HepG2 (cell line): ENCODE measurements around the gene PPIA.

Experiments used
- ETV6 ChIP-seq: sonication (generic); formaldehyde crosslinking; conservative IDR thresholded peaks from 2 replicates; pipeline ENCODE4 v1.4.0; 2020; ENCODE audit warnings: missing genetic modification reagents
- GABPA ChIP-seq, 2 experiments: IDR thresholded peaks; 2 replicates each; pipeline ENCODE4 v1.6.1; 2011 to 2016; ENCODE audit warnings: low read depth in 2 of 2, low read length in 1 of 2, missing biosample characterization in 1 of 2, missing genetic modification characterization in 1 of 2
- GMEB2 ChIP-seq: IDR thresholded peaks from 2 replicates; pipeline ENCODE4 v1.6.1; 2016; ENCODE audit warnings: missing biosample characterization, missing genetic modification reagents, low read depth
- KDM2A ChIP-seq: sonication (generic); formaldehyde crosslinking; IDR thresholded peaks from 2 replicates; pipeline ENCODE4 v1.4.0; 2020; ENCODE audit warnings: low read depth, missing genetic modification reagents, borderline replicate concordance
- KDM5A ChIP-seq: fragments of 200-600 bp; sonication (generic); IDR thresholded peaks from 2 replicates; pipeline ENCODE4 v1.7.0; 2018; ENCODE audit warnings: antibody characterized with exemption, mild to moderate bottlenecking, low read length, borderline replicate concordance
- TCF7 ChIP-seq: sonication (generic); IDR thresholded peaks from 2 replicates; pipeline ENCODE4 v1.6.1; 2016; ENCODE audit warnings: antibody characterized with exemption, low read depth
- ZNF282 ChIP-seq: fragments of 450-650 bp; IDR thresholded peaks from 2 replicates; pipeline ENCODE4 v1.6.1; 2018; ENCODE audit not compliant: partially characterized antibody
- TF ChIP-seq, protein P1 (sequence below): conservative IDR thresholded peaks from 2 replicates; pipeline ENCODE4 v1.6.1; 2018; ENCODE audit warnings: missing genetic modification reagents
- TF ChIP-seq, protein P2 (sequence below), 2 experiments: IDR thresholded peaks; 2 replicates each; pipeline ENCODE4 v1.6.1; 2011 to 2012; ENCODE audit warnings: low read length in 2 of 2, borderline replicate concordance in 1 of 2, low read depth in 1 of 2, mild to moderate bottlenecking in 1 of 2, moderate library complexity in 1 of 2

DNA sequence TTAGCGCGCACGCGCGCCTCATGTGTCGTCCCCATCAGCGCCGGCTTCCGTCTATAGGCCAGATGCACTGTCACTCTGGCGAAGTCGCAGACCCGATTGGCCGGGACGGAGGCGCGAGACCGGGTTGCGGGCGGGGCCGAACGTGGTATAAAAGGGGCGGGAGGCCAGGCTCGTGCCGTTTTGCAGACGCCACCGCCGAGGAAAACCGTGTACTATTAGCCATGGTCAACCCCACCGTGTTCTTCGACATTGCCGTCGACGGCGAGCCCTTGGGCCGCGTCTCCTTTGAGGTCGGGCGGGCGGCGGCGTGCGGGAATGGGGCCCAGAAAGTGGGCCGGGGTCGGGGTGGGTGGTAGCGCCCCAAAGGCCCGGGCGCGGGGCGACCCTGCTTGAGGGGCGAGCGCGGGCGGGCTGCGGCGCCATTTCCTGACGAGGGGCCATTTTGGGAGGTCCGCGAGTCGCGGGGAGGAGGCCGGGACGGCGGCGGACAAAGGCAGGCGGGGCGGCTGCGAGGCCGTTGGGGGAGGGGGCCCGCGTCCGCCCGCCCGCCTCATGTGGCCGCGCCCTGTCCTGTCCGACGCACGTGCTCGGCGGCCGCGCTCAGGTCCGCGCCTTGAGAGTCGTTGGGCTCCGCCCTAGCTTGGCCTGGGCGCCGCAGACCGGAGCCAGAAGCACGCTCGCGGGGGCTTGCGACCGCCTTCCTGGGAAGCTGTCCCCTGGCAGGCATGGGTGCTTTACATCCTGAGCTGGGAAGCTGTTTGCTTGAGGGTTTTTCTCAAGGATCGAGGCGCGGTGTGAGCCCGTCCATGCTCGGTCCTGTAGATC, at the start of gene PPIA:
- TF ChIP-seq, protein P1, sequence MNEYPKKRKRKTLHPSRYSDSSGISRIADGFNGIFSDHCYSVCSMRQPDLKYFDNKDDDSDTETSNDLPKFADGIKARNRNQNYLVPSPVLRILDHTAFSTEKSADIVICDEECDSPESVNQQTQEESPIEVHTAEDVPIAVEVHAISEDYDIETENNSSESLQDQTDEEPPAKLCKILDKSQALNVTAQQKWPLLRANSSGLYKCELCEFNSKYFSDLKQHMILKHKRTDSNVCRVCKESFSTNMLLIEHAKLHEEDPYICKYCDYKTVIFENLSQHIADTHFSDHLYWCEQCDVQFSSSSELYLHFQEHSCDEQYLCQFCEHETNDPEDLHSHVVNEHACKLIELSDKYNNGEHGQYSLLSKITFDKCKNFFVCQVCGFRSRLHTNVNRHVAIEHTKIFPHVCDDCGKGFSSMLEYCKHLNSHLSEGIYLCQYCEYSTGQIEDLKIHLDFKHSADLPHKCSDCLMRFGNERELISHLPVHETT (CRISPR knock-in tag): no peak; the same call in 1 of the 2 replicates
- TF ChIP-seq, protein P2, sequence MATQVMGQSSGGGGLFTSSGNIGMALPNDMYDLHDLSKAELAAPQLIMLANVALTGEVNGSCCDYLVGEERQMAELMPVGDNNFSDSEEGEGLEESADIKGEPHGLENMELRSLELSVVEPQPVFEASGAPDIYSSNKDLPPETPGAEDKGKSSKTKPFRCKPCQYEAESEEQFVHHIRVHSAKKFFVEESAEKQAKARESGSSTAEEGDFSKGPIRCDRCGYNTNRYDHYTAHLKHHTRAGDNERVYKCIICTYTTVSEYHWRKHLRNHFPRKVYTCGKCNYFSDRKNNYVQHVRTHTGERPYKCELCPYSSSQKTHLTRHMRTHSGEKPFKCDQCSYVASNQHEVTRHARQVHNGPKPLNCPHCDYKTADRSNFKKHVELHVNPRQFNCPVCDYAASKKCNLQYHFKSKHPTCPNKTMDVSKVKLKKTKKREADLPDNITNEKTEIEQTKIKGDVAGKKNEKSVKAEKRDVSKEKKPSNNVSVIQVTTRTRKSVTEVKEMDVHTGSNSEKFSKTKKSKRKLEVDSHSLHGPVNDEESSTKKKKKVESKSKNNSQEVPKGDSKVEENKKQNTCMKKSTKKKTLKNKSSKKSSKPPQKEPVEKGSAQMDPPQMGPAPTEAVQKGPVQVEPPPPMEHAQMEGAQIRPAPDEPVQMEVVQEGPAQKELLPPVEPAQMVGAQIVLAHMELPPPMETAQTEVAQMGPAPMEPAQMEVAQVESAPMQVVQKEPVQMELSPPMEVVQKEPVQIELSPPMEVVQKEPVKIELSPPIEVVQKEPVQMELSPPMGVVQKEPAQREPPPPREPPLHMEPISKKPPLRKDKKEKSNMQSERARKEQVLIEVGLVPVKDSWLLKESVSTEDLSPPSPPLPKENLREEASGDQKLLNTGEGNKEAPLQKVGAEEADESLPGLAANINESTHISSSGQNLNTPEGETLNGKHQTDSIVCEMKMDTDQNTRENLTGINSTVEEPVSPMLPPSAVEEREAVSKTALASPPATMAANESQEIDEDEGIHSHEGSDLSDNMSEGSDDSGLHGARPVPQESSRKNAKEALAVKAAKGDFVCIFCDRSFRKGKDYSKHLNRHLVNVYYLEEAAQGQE (IDR thresholded peaks at IDR 0.05; ENCODE audit: borderline replicate concordance in 1 of 2, low read depth in 1 of 2, low read length in 2 of 2): no peak; a peak in 1 of 4 replicates
- TF ChIP-seq TCF7 (no peak), ETV6 (CRISPR knock-in tag) (no peak; the same call in none of the 2 replicates), KDM2A (CRISPR knock-in tag) (peak; percentile 74), ZNF282 (no peak), GABPA (IDR thresholded peaks at IDR 0.05; ENCODE audit: low read depth, low read length) (no peak), GABPA (CRISPR knock-in tag; IDR thresholded peaks at IDR 0.05; ENCODE audit: low read depth) (no peak), GMEB2 (CRISPR knock-in tag) (no peak), KDM5A (no peak)
